ENCODE data around the gene PPP1R12B.
"Not testable (repeated sequence)": the region's sequence is repeated elsewhere in the genome, so short reads cannot be mapped to it uniquely, and the experiment has no call there.

PPP1R12B gene

DNA sequence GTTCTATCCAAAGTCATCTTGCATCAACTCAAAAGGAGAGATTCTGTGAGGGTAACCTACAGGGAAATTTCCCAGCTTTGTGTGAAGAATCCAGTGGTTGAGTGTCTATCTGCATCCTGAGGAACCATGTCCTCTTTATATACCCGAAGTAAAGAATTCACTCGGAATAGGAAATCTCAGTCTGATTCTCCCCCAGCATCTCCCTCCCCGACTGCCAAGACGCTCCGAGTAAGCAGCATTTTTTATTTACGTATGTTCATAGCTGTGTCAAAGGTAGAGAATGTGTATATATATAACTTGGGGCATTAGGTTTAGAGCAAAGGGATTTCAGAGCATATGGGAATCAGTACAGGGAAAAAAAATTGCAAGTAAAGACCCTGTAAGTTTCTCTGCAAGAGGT lies 191.5 kb downstream of the PPP1R12B start:
- no peak for DNase-seq

DNA sequence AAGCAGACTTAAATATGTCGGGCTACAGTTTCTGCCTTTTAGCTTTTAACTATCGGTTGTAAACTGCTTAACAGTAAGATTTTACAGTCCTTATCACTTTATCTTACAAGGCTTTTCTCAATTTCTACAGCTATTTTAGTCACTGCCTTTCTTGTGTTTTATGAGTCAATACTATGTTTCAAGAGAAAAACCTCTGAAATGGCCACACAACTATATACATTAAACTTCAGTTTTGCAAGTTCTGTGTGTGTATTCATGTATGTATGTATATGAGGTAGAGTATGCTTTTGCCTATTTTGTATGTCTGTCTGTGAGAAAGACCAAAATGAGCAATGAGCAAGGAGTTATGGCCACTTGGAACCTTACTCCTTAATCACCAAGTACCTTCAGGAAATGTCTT lies 191.9 kb downstream of the PPP1R12B start:
- DNase-seq, result no peak

DNA sequence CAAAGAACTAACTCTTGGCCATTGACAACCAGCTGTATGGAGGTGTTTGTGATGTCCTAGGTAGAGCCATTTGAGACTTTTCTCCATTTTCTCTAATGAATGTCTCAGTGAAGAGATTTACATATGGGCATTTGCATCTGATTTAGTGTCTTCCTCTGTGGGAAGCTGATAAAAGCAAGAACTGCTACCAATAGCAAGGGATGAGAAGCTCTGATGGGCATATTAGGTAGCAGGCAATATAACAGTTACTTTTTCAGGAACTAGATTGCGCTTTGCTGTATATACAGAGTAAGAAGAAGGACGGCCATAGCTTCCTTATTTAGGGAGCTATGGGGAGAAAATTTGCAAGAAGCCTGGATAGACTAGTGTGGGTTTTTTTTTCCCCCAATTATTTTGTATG lies 192.4 kb downstream of the PPP1R12B start:
- not testable (repeated sequence) for DNase-seq

DNA sequence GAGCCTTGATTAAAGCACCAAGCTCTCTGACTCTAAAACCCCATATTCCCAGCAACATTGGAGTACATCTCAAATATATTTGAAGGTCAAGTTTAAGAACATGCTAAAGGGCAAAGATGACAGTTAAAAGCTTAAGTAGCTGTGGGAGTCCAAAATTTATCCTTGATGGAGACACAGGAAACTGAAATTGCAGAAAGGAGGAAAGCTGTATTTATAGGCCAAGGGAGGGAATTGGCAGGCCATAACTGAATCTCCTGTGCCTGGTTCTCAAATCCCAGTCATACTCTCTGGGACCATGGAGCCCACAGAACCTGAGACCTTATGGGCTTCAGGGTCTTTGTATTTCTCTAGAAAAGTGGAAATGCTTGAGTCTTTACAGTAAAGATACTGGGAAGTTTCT lies 193.9 kb downstream of the PPP1R12B start:
- DNase-seq, result not testable (repeated sequence)

DNA sequence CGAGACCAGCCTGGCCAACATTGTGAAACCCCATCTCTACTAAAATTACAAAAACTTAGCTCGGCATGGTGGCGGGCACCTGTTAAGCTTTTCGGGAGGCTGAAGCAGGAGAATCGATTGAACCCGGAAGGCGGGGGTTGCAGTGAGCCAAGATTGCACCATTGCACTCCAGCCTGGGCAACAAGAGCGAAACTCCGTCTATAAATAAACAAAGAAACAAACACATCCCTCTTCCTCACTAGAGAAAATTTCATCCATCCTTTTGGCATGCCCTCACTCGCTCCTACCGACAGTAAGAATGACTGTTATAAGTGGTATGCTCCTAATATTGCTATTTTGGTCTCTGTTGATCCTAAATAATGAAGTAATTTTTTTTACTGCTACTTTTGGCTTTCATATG lies 195.0 kb downstream of the PPP1R12B start:
- not testable (repeated sequence) for DNase-seq

DNA sequence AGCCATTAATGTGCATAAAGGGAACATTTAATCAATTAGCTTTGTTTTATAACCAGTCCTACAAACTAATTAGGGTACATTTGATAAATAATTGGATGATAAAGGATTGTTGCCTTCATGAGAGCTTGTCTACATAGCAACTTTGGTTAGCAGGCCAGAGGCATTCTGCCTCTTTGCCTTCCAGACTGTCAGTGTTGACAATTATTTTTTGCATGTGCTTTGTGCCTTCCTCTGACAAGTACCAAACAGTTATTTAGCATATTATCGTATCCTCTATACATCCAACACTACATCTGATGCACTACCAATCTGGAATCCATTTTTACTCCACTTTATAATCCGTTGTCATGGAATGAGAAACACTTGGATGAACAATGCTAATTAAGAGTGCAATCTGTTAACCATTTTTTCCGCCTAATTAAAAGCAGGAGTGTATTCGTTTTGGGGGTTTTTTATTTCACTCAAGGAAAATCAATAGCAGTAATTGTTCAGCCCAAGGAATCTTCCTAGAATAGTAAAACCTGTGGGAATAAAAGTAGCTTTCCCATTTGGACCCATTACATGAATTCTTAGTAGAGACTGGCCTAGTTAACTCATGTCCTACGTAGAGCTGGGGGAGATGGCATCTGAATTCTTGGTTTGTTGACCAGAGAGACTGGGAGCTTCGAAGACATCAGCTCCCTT lies 196.4 kb downstream of the PPP1R12B start:
- not testable (repeated sequence) for DNase-seq

DNA sequence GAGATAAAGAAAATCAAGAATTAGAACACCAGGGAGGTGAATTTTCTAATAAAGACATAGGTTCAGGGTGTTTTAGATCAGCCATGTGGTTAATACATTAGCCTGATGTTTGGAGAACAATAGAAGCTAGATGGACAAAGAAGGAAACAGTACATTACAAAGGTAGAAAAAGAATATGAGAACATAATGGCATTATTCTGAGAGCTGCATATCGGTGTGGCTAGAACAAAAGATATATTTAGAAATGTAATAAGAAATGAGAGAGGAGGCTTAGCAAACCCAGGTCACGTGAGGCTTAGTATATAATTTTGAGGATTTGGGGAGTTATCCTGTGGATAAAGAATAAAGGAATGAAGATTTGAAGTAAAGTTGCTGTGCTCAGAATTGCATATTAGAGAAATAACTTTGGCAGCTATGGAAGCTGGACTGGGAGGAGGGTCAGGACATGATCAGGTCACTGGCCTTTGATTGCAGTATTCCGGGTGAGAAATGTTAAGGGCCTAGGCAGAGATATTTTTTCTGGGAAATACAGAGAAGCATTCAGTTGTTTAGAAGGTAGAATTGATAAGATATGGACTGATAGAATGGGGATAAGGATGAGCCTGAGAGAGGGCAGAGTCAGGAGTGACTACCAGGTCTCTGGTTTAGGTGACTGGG lies 197.3 kb downstream of the PPP1R12B start:
- not testable (repeated sequence) for DNase-seq

DNA sequence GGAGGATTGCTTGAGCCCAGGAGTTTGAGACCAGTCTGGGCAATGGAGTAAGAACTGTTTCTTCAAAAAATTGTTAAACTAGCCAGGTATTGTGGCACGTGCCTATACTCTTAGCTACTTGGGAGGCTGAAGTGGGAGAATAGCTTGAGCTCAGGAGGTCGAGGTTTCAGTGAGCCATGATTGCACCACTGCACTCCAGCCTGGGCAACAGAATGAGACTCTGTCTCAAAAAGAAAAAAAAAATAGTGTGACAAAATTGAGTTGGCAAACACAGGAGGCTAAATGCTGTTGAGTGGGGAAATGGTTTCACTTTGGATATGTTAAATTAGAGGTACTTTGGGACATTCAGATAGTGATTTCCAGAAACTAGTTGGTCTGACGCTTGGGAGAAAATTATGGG lies 197.9 kb downstream of the PPP1R12B start:
- not testable (repeated sequence) for DNase-seq

DNA sequence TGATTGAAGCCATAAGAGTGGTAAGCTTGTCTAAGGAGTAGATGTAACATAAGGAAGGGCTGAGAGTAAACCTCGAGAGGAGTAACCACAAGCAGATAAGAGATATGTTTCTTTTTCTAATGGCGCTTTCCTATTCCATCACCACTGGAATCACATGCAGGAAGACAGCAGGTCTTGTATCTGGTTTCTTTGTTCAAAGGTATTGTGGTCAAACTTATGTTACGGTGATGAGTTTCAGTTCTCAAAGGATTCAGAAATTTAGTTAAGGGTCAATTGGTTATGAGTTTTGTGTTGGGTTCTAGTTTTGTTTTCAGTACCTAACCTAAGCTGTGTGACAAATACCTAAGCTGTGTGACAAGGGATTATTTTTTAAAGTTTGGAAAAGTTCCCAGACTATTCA lies 198.3 kb downstream of the PPP1R12B start:
- not testable (repeated sequence) for DNase-seq

DNA sequence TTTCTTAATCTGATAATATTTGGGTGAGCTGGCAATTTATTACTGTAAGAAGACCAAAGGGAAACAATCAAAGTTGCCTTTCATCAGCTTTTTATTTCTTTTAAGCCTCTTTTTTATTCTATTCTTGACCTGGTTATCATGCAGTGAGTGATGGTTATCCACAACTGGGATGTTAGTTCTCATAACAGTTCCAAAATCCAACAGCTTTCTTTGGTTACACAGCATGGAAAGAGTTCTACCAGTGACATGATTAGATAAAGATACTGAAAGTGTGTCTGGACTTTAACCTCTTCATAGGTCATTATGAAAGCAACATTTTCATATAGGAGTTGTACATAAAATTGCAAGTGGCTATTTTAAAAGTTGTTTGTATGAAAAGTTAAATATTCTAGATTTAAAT lies 198.7 kb downstream of the PPP1R12B start:
- DNase-seq, result no peak

DNA sequence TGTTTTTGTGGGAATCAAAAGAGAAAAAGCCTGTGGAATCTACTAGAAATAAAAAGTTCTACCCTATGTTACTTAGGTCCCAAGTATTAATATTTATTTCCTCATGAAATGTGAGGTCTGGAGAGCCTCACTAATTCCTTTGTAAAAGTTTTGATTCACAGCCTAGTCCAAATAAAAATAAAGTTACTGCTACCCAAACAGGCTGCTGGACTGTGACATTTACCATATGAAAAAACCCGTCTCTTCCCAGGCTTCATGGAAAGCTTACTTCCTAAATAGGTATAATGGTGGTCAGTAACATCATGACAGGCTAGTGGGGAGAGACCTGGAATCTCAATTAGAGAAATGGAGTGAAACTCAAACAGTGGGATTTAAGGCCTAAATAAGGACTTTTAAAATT lies 201.6 kb downstream of the PPP1R12B start:
- not testable (repeated sequence) for DNase-seq

DNA sequence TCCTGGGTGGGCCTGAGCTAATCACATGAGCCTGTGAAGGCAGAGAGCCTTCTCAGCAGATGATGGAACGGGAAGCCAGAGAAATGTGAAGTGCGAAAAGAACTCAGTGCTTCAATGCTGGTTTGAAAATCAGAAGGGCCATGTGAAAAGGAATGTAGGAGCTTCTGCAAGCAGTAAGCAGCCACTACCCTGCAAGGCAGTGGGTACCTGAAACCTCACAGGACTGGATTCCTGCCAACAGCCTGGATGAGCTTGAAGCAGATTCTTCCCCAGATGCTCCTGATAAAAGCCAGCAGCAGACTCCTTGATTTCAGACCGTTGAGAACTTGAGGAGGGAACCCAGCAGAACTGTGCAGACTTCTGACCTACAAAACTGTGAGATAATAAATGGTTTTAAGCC lies 203.2 kb downstream of the PPP1R12B start:
- no peak for DNase-seq

DNA sequence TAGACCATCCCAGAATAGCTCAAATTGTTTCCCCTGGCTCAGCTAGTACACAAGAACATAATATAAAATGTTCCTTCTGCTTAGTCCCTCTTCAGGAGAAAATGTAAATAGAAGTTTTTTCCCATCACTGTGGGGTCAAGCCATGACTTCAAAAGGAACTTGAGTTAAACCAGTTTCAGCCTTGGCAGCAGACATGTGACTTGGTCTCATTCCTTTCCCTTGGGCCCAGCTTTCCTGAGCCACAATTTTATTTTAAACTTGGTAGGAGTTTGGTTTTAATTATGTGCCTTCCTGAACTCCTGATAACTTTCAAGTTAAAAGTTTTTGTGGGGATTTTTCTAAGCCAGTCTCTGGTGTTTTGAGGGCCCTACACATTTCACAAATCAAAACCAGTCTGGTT lies 204.1 kb downstream of the PPP1R12B start:
- DNase-seq, result not testable (repeated sequence)

DNA sequence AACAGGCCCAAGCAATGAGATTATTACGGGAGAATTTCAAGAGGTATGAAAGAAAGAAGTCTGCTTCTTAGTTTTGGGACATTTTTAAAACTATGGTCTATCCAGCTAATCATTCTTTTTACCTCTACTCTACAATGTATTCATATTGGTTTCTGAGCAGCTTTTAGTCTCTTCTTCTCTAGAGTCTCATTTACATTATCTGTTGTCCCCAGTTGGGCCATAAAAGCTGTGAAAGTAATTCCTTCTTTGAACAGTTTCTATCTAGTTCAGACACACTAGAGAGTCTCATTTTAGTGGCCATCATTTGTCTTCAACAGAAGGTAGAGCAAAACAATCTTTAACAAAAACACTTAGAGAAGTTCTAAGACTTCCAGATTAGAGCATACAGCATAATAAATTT lies 204.6 kb downstream of the PPP1R12B start:
- DNase-seq, result not testable (repeated sequence)

DNA sequence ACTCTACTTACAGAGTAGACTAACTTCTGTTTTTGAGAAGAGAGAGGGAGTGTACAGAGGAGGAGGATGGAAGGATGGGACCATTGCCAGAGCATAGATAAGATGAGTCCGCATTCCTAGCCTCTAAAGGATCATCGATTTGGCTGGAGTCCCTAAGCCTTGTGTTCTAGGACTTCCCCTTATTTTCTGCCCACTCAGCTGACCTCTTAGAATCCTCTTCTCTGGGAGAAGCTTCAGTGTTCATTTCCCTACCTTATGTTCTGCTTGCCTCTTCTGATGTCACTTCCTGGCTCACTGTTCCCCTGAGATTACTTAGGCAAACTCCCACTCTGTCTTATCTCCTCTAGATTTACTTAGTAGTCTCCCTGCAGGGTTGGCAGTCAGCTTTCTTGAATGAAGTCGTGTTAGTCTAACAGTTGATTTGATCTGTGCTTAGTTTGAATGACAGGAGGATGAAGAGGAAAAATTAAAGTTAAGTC lies 205.1 kb downstream of the PPP1R12B start:
- no peak for DNase-seq

DNA sequence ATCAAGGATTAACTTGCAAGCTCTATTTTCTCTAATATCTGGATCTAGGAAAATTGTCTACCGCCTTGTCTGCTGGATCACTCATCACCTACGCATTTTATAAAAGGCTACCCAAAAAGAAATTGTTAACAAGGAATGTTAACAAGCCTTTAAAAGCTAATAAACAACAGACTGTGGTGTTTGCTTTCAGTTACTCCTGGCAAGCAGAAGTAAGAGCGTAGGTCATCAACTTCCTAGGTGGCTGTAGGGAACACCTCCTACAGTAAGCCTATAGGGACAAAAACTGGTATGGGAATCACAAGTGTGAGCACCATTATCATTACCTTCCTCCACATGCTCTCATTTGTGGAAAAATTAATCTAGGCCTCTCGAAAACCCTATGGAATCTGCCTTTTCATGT lies 206.1 kb downstream of the PPP1R12B start:
- DNase-seq, result not testable (repeated sequence)

DNA sequence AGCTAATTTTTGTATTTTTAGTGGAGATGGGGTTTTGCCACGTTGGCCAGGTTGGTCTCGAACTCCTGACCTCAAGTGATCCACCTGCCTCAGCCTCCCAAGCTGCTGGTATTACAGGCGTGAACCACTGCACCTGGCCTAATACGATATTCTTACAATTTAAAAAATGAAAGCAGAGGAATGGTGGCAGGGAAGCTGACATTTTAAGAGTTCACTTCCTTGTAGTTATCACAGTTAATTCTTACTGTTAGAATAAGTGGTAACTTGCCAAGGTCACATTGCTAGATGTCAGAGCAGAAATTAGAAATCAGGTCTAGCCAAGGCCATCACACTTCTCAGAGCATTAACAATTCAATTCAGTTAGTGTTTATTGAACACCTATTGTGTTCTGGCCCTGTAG lies 207.5 kb downstream of the PPP1R12B start:
- DNase-seq, result not testable (repeated sequence)

DNA sequence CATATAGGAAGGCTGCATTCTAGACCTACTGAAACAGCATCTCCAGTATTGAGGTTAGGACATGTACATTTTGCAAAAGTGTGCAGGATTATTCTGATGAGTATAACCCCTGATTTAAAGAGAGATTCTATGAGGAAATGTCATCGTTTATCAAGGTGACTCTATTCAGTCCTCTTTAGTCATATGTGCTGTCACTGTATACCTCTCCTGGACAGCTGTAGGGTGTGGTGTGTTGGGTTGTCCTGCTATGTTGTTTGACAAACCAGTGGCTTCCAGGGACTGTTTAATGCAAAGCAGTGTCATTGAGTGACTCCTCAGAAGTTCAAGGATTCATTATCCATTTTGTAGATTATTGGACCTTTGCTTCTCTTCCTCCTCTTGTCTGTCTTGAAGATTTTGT lies 209.2 kb downstream of the PPP1R12B start:
- DNase-seq, result not testable (repeated sequence)

DNA sequence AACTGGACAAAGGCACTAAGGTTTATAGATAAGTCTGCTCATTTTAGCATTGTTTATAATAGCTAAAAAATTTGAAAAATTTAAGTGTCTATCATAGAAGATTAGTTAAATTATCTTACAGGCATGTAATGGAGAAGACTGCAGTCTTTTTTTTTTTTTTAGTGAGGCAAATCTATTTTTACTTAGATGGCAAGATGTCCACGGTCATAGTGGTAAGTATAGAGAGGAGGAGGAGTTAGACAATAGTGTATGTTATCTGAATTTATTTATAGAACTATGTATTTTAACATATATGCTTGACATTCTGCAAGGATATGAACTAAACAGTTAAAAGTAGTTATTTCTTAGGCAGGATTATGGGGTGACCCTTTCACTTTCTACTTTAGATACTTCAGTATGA lies 212.7 kb downstream of the PPP1R12B start:
- DNase-seq, result no peak

DNA sequence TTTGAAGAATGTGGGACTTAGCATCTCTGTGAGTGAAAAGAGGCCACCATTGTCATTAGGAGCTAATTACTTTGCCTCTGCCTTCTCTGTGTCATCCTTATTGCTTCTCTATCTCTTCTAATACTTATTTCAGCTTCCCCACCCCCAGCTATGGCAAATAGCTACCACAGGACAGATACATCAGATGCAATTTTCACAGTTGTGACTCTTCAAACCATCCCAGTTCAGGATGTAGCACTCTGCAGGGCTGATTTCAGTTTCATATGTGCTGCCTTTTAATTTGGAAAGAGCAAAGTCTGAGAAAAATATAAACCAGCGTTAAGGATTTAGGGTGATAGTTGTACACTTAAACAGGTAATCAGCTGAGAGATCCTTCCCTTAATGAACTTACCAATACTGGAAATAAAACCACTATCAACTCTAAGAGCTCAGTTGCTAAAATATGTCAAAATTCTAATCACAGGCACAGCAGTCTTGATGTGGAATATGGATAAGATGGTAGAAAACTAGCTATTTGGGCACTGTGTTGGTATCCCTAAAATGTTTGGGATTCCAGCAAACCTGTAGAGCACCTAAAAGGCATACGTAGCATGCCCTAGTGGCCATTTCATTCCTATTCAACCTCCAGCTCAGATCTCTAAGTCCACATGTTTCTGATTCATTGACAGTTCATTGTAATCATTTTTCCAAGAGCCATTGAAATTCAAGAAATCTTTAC lies 213.4 kb downstream of the PPP1R12B start:
- no peak for DNase-seq

DNA sequence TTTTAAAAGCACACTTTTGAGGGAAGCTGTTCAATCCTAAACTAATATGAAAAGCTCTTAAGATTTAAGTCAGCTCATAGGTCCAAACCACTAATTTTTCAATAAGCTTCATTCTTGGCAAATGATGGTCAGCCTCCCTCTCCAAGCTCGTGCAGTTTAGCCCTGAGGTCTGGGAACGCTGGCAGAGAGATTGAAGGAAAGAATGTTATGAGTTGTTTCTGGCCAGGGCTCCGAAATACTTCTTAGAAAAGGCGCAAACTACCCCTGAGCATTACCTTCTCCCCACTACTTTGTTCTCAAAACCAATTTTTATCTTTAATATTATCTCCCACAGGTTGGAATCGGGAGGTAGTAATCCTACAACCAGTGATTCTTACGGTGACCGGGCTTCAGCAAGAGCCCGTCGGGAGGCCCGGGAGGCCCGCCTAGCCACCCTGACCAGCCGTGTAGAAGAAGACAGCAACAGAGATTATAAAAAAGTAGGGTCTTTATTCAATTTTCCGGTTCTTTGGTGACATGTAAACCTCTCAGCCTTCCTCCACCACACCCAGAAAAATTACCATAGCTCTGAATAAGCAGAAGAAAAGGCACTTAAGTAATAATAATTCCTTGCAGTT lies 214.1 kb downstream of the PPP1R12B start:
- no peak for DNase-seq

DNA sequence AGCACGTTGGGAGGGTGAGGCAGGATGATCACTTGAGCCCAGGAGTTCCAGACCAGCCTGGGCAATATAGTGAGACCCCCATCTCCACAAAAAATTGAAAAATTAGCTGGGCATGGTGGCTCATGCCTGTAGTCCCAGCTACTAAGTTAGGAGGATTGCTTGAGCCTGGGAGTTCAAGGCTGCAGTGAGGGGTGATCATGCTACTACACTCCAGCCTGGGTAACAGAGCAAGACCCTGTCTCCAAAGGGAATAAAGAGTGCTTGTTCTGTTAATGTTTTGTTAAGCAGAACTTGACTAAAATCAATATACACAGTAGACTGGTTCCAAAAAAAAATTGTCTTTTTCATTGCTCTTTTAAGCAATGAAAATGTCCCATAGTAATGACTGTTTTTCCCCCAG lies 215.3 kb downstream of the PPP1R12B start:
- no peak for DNase-seq

DNA sequence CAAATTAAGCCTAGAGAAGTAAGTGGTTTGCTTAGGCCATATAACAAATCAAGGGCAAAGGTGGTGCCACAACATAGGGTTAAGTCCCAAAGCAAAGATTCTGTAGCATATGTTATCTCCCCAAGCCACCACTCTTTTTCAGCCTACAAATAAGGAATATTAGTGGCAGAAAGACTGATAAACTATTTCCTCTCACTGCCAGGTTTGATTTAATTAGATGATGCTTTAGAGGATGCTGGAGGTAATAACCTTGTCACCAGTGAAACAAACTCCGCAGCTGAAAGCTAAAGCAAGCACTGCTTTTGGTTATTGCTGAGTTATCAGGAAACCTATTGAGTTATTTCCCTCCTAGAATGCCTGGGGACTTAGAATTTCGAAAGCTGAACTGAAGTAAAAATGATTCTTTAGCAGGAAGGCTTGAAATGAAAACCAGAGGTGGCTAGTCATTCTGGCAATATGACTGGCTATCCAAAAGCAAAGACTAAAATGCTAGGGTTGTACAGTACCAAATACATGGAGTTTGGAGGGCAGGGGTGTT lies 216.5 kb downstream of the PPP1R12B start:
- no peak for DNase-seq
